HG03175 (cell line): ENCODE data around the gene ITIH3.

Source experiments
- ATAC-seq: cut with Tn5 transposase; IDR thresholded peaks from one replicate; pipeline ENCODE4 v1.9.1; 2021; ENCODE audit warnings: mild to moderate bottlenecking, moderate library complexity; ENCODE audit not compliant: unreplicated experiment

ITIH3 gene

DNA sequence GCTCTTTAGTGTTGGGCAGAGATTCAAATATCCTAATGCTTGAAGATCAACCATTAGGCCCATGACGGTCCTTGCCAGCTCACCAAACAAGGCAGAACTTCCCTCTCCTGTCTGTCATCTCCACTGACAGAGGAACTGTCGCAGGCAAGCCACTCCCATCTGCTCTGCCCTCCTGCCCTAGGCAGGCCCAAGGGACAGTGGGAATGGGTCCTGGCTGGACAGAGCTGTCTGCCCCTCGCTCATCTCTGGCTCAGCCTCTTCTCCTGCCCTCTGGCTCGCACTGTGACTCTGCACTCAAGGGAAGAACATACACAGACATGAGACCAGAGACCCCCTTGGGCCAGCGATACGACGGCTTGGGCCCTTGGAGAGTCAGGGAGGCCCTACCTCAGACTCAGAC lies 47.8 kb downstream of the ITIH3 start:
- no peak for ATAC-seq

DNA sequence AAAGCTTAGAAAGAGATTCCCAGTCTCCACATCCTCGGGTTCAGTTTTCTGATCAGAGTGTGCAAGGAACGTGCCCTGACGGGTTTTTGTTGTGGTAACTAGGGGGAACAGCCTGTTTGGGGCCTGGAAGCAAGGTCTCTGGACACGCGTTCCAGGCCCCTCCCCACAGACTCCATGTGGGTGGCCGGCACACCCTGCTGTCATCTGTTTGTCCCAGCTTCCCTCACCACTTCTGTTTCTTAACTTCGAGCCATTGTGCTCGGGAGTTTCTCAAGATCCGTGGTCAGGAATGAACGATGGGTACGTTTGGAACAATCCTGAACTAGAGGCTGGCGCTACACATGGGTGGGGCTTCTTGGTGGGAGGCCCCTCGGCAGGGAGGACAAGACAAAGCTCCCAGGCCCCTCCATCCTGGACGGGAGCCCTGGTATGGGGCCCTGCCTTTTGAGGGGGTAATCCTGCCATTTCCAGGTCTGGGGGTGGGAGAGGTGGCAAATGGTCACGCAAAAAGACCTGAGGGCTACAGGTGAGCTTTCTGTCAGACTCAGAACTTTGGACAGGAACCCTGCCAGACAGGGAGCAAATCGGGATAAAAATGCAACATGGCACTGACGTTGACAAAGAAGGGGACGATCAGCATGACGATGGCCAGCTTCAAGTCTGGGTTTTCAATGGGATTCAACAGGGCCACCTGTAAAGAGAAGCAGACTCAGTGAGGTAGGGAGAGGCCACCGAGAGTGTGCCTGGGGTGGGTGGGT lies 48.7 kb downstream of the ITIH3 start:
- ATAC-seq: no peak

DNA sequence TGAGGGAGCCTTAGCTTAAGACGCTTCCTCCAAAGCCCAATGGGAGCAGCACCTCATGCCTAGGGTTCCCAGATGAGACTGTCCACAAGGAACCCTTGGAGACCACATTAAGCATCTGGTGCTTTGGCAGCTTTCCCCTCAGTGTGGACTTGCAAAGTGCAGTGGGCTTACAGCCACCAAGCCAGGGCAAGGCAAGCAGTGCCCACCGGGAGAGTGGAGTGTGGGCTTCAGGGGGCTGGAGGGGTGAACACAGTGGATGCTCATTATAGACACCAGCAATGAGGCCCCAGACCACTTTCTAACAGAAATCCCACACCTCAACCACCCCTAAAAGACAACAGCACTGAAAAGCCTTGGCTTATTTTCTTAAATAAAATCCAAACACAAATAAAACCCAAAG lies 49.3 kb downstream of the ITIH3 start:
- ATAC-seq: no peak

DNA sequence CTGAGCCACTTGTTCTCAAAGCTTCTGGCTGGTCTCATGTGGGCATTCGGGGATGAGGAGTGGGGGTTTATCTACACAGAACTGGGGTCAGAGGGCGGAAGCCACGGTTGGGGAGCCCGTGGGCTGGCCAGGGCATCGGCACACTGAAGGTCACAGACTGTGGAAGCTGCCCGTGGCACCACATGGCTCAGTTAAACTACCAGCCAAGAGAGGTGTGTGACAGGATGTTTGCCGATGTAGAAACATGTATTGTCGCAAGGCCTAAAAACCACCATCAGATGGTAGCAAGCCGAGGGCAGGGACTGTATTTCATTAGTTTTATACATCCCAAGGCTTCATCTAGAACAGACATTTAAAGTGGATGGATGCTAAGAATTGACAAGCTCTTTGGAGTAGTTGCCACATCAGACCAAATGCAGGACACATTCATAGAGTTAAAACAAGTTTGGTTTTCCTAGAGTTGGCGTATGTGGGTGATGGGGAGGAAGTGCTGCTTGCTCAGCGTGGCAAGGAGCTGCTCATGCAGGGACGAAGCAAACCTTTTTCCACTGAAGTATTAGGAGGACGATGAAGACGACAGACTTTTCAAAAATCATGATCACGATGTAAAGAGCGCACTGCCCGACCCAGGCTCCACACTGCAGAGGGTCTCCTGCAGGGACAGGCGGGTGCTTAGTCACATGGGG lies 49.8 kb downstream of the ITIH3 start:
- ATAC-seq: no peak

DNA sequence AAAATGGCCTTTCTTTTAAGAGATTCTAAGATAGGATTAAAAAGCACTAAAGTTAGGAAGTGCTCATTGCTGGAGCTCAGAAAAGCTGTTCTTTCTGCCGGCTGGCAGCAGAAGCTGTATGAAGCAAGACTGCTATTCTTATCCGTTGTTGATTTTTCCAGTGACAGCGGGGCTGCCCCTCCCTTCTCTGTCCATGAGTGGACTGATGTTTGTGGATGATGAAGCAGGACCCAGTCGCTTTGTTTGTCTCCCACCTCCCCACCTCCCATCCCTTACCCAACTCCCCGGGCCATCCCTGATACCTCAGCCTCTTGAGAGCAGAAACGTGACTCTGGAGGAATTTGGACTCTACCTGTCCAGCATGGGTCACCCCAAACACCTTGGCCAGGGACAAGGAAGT lies 50.6 kb downstream of the ITIH3 start:
- no peak for ATAC-seq

DNA sequence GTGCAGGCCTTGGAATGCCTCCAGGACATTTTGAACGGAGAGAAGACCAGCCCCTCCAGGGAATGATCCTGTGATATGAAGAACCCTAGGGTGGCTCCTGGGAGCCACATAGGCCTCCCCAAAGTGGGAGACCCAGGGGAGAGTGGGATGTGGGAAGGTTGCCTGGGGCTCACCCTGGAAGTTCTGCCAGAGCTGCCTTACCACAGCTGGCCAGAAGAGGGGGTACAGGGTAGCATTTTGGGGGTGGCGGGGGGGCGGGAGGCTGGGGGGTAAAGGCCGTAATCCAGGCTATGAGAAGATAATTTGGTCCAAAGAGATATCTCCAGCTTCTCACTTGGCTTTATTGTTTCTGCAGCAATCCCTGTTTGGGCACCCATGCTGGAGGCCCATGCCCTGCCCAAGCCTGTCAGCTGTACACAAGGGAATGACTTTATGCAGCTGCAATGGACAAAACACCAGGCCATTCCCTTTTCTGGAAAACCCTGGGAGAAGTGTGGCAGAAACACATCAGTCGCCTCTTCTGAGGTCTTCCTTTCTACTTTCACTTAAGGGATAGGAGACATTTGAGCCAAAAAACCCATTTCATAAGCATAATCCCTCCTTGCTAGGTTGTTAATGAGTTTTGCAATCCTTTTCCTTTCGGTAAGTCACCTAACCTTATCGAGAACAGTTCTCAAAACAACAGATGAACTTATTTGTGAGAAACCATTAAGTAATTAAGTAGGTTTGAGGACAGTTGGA lies 51.3 kb downstream of the ITIH3 start:
- no peak for ATAC-seq

DNA sequence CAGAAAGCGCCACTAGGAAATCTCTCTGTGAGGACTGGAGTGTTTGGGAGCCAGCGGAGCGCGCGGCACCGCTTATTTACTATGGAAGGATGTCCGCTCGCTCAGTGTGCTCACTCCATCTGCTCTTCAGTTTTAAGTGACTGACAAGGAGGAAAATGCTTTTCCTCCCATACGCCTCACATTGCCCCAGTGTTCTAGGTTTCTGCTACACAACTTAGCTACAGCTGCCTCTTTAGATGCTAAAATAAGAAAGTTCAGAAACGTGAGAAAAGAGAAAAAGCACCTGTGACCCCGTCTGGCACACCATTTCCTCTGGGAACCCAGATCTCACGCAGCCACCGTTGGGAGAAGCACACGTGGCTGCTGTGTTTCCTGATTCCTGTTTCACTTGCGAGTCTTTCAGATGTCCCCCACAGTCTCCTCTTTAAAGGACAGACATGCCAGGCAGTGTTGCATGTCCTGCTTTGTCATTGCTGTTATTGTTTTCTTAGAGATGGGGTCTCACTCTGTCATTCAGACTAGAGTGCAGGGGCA lies 51.9 kb downstream of the ITIH3 start:
- no peak for ATAC-seq

DNA sequence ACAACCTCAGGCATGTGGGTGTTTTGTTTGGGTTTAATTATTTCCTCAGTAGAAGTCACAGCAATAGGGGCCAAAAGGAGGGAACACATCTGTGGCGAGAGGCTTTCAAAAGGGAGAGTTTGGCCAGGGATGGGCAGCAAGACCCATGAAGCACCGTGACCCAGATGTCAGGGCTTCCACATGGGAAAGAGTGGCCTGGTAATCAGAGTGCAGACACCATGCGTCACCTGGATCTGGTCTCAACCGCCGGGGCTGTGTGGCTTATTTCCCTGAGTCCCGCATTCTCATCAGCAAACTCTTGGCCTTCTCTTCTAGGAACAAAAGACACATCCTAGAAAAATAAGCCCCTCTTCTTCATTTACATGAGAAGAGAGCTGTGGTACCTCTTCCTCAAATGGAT lies 52.6 kb downstream of the ITIH3 start:
- no peak for ATAC-seq

DNA sequence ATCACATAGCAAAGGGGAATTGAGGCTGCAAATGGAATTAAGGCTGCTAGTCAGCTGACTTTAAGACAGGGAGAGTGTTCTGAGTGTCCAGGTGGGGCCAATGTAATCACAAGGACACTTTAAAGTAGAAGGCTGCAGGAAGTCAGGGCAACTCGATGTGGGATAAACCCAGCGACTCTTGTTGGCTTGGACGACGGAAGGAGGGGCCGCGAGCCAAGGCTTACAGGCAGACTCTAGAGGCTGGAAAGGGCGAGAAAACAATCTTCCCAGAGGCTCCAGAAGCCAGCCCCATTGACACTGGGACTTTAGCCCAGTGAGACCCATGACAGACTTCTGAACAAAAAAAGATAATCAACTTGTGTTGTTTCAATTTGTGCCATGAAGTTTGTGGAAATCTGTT lies 53.1 kb downstream of the ITIH3 start:
- no peak for ATAC-seq

DNA sequence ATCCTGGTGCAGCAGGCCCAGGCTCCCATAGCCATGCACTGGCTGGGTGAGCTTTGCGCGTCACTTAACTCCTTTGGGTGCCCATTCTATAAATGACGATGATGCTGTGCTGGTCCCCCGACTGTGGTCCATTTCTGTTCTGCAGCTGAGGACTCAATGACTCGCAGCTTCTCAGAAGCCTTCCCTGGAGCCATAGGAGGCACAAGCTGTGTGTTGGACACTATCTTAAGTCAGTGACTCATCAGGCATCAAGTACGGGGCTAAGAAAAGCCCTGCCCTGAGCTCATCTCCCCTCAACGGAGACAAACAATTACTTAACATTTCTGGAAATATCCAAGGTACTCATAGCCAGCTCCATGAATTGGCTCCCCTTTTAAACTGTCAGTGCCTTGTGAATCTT lies 54.0 kb downstream of the ITIH3 start:
- ATAC-seq: no peak

DNA sequence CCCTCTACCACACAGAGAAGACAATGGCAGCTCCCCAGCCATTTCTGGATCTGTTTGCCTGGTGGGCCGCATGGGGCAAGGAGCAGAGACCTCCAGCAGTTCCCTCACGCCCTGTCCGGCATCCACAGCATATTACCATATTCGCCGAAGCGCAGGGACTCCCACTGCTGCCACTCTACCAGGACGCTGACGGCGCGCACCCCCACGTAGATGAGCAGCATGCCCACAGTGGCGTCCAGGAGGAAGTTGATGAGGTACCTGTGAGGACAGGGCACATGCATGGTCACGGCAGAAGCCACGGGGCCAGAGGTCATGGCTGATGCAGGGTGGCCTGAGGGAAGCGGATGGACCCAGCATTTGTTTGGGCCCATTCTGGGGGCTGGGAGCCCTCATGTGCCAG lies 55.1 kb downstream of the ITIH3 start:
- no peak for ATAC-seq

DNA sequence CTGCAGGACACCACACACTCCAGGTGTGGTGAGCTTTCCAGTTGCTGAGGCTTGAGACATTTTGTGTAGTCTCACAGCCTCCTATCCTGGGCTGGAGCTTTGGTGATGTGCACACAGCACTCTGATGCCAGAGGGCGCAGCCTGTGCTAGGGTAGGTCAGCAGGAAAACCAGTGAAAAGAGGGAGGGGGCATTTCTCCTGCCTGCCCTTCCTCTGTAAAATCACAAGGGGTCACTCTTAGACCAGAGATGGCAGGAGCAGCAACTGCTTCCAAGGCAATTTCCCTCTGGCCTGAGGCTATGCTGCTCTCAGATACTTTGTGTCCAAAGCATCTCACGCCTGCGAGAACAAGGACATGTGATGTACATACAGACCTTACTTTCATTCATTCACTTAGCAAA lies 56.8 kb downstream of the ITIH3 start:
- ATAC-seq: no peak

DNA sequence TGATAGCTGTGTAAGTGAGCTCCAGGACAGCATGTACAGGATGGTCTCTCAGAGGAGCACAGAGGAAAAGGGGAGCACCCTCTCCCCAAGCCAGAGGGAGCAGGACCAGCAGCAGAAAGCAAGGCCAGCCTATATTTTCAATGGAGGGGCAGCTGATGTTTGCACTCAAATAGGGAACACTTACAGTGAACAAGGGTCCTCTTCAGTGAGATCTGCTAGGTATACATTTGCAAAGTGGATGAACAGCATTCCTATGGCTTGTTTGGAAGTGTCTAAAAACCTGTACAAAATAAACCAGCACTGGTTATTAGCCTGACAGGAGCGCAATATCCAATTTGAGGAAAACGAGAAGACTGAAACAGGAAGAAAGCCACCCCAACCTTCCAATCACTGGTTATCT lies 57.8 kb downstream of the ITIH3 start:
- no peak for ATAC-seq

DNA sequence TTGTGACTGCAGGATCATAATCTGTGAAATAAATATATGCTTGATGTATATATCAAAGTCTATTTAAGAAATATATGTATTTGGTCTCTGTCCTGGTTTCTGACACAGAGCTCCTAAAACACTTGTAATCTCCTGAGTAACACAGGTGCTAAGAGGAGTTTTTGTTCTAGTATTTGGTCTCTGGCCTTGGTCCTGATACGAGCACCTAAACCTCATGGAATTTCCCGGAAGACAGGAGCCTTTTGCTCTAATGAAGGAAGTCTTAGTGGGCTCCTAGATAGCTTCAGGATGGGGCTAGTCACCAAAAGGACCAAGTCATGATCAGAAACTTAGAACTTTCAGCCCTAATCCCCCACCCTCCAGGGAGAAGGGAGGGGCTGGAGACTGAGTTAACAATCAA lies 59.4 kb downstream of the ITIH3 start:
- no peak for ATAC-seq

DNA sequence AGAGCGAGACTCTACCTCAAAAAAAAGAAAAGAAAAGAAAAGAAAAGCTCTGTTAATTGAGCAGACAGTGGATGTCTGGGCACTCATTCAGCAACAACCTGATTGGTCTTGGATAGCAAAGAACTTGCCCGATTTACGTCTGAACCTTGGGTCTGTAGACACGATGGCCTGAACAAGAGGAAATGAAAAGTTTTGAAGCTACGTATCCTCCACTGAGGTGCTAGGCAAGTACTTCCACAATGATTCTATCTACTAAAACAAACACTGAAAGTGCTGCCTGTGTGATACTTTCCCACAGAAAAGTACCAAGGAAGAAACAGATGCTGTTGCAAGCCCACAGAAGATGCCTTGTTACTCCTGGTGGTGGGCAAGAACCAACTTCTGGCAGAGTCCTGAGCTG lies 62.1 kb downstream of the ITIH3 start:
- peak; percentile 65 for ATAC-seq

DNA sequence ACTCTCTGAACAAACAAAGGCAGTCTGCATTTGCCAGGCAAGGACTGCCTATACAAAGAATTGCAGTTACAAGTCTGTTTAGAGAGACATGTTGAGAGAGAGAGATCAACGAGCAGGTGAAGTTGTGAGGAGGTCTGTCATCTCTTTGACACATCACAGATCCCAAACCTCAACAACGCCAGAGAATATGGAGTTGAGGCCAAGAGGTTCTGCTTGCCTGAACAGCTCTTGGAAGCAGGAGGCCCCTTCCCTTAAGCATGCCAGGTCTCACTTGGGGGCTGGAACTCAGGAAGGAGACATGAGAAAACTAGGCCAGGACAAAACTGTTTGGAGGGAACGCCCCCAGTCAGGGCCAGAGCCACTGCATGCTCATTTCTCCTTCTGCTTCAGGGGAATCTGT lies 62.5 kb downstream of the ITIH3 start:
- no peak for ATAC-seq

DNA sequence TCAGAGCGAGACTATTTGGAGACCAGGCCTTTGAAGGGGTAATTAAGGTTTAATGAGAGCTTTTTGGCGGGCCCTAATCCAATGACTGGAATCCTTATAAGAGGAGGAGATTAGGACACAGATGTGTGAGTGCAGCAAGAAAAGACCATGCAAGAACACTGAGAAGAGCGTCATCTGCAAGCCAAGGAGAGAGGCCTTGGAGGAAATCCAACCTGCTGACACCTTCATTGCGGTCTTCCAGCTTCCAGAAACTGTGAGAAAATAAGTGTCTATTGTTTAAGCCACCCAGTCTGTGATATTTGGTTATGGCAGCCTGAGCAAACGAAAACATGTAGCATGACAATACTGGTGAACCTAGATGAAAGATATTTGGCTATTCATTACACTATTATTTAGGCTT lies 63.3 kb downstream of the ITIH3 start:
- ATAC-seq: no peak
